Measurements from ENCODE around the gene RNF10. TPM values are rescaled to one million over a fixed set of nuclear protein-coding genes. Genes with fewer than 3 reads are reported as not detected.
"Not testable (repeated sequence)": the region's sequence is repeated elsewhere in the genome, so short reads cannot be mapped to it uniquely, and the experiment has no call there.

The RNF10 gene
- total RNA-seq, 1 donor, result 122 TPM

DNA sequence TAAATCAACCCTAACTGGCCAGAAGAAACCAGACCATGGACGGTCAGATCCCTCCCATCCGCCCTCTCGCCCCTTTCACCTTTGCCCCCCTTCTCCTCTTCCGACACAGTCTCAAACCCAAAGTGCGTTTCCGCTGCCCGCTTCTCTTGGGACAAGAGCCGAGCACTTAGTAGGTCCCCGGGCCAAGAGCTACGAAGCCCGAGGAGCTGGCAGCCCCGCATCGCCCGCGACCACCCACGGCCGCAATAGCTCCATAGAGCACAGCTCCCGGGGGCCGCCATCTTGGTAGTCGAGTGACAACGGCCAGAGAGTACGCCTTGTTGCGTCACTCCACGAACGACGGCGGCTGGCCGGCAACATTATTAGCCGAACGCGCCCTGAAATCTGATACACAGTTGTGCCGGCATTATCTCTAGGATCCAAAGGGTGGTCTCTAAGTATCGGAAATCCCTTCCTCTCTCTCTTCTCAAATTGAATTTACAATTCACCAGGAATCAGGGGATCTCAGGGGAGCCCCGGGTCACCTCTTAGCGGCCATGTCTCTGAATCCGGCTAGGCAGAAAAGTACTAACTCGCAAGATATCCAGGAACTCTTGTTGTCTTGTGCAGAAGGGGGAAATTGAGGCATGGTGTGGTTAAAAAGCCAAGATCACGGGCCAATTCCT lies 5.2 kb upstream of the RNF10 start, which contains the start of gene COQ5:
COQ5 (minus strand) TSS at position 298 of the 665 bp plus-strand sequence; CDS start at position 281, 17 bp downstream.
- Histone ChIP-seq H3K36me3 (ENCODE audit: insufficient read depth, low read length) (no peaks in the 10 kb centered on the region), H2AFZ (ENCODE audit: low read length) (peak within 1 kb of the TSS; percentile 99), H3K4me1 (ENCODE audit: insufficient read depth, low read length) (peaks cover 17% of the 10 kb centered on the region), H3K79me2 (ENCODE audit: insufficient read depth, low read length) (peaks cover 8% of the 10 kb centered on the region), H3K27me3 (ENCODE audit: insufficient read depth, low read length) (no peaks in the 10 kb centered on the region), H3K27ac (ENCODE audit: low read depth, low read length) (peak within 1 kb of the TSS; percentile 95), H4K20me1 (ENCODE audit: insufficient read depth, low read length) (no peaks in the 10 kb centered on the region), H3K4me3 (ENCODE audit: insufficient read depth, low read length) (peak within 1 kb of the TSS; percentile 97), H3K4me2 (ENCODE audit: insufficient read depth, low read length) (peak within 1 kb of the TSS; percentile 88), H3K9me3 (ENCODE audit: low read depth, low read length) (no peaks in the 10 kb centered on the region)
- peak; percentile 91 for DNase-seq (ENCODE audit: insufficient read length, low spot score, missing footprints)
- TF ChIP-seq, protein P1, sequence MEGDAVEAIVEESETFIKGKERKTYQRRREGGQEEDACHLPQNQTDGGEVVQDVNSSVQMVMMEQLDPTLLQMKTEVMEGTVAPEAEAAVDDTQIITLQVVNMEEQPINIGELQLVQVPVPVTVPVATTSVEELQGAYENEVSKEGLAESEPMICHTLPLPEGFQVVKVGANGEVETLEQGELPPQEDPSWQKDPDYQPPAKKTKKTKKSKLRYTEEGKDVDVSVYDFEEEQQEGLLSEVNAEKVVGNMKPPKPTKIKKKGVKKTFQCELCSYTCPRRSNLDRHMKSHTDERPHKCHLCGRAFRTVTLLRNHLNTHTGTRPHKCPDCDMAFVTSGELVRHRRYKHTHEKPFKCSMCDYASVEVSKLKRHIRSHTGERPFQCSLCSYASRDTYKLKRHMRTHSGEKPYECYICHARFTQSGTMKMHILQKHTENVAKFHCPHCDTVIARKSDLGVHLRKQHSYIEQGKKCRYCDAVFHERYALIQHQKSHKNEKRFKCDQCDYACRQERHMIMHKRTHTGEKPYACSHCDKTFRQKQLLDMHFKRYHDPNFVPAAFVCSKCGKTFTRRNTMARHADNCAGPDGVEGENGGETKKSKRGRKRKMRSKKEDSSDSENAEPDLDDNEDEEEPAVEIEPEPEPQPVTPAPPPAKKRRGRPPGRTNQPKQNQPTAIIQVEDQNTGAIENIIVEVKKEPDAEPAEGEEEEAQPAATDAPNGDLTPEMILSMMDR (IDR thresholded peaks at IDR 0.05; ENCODE audit: extremely low read depth, low read depth, low read length), result no peak

DNA sequence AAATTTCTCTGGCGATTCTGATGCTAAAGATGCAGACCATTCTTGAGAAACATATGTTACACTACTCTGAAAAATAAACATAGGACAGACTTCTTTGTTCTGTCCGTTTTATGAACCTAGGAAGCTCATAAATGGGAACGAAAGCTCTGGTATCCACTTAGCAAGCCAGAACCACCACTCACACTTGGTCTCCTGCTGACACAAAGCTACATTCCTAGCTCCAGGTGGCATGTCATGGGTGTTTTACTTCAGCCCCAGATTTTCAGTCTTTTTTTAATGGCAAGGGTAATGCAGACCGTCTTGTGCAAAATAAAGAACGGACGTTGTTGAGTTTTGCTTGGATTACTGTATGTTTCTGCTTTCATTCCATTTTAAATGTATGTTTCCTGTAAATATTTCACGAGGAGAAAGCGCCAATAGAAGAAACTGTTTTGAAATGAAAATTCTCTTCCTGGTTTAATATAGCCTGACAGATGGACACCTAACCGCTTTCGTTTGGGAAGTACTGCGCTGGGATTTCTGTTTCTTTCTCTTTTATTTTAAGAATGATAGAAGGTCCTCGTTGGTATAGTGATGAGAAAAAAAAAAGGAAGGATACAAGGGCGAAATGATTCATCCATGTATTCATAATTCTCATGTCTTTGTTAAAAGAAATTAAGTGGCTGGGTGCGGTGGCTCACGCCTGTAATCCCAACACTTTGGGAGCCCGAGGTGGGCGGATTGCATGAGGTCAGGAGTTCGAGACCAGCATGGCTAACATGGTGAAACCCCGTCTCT lies 4.3 kb upstream of the RNF10 start:
- DNase-seq (ENCODE audit: insufficient read length, low spot score, missing footprints), result no peak
- Histone ChIP-seq H3K79me2 (ENCODE audit: insufficient read depth, low read length) (peaks cover 15% of the 10 kb centered on the region), H3K27ac (ENCODE audit: low read depth, low read length) (peak overlapping the region; percentile 95), H3K36me3 (ENCODE audit: insufficient read depth, low read length) (no peaks in the 10 kb centered on the region), H3K9me3 (ENCODE audit: low read depth, low read length) (no peaks in the 10 kb centered on the region), H3K4me3 (ENCODE audit: insufficient read depth, low read length) (peak overlapping the region; percentile 97), H3K4me2 (ENCODE audit: insufficient read depth, low read length) (peak overlapping the region; percentile 88), H3K4me1 (ENCODE audit: insufficient read depth, low read length) (peaks cover 17% of the 10 kb centered on the region), H3K27me3 (ENCODE audit: insufficient read depth, low read length) (no peaks in the 10 kb centered on the region), H4K20me1 (ENCODE audit: insufficient read depth, low read length) (peaks cover 2% of the 10 kb centered on the region), H2AFZ (ENCODE audit: low read length) (peak overlapping the region; percentile 99)
- TF ChIP-seq, protein P1 (IDR thresholded peaks at IDR 0.05; ENCODE audit: extremely low read depth, low read depth, low read length), result peak; percentile 16

DNA sequence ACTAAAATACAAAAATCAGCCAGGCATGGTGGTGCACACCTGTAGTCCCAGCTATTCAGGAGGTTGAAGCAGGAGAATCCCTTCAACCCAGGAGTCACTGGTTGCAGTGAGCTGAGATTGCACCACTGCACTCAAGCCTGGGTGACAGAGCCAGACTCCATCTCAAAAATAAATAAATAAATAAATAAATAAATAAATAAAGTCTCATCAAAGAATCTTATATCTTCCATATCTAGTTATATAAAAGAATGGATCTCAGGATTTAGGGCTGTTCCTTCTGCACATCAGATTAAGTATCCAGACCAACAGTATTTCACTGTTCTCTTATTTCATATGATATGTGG lies 3.8 kb upstream of the RNF10 start:
- not testable (repeated sequence) for DNase-seq (ENCODE audit: insufficient read length, low spot score, missing footprints); H3K27ac ChIP-seq (ENCODE audit: low read depth, low read length); H3K36me3 ChIP-seq (ENCODE audit: insufficient read depth, low read length); H4K20me1 ChIP-seq (ENCODE audit: insufficient read depth, low read length); H3K9me3 ChIP-seq (ENCODE audit: low read depth, low read length); H3K27me3 ChIP-seq (ENCODE audit: insufficient read depth, low read length)
- H3K4me3 ChIP-seq (ENCODE audit: insufficient read depth, low read length), result peak overlapping the region; percentile 97
- peak overlapping the region; percentile 88 for H3K4me2 ChIP-seq (ENCODE audit: insufficient read depth, low read length)
- H3K4me1 ChIP-seq (ENCODE audit: insufficient read depth, low read length), result peaks cover 19% of the 10 kb centered on the region
- peaks cover 21% of the 10 kb centered on the region for H3K79me2 ChIP-seq (ENCODE audit: insufficient read depth, low read length)
- peak overlapping the region; percentile 99 for H2AFZ ChIP-seq (ENCODE audit: low read length)

DNA sequence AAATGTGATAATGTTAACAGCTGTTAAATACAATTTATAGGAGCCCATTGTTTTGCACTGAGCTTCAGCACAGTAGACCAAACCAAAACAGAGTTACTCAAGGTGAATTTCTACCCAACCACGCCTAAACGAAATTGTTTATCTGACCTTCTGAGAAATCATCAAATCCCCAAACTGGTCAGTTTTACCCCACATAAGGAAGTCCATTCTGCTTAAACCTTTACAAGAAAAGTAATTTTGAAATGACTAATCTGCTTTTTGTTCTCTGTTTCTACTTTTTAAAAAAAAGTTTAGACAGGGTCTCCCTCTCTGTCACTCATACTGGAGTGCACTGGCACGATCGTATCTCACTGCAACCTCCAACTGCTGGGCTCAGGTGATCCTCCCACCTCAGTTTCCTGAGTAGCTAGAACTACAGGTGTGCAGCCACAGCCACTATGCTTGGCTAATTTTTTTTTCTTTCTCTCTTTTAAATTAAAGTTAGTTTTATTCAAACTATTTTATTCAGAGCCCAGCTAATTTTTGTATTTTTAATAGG lies 1.4 kb upstream of the RNF10 start:
- Histone ChIP-seq H3K9me3 (ENCODE audit: low read depth, low read length) (no peaks in the 10 kb centered on the region), H3K4me1 (ENCODE audit: insufficient read depth, low read length) (peaks cover 36% of the 10 kb centered on the region), H3K27me3 (ENCODE audit: insufficient read depth, low read length) (no peaks in the 10 kb centered on the region), H3K4me3 (ENCODE audit: insufficient read depth, low read length) (no peak overlapping the region), H3K79me2 (ENCODE audit: insufficient read depth, low read length) (peaks cover 45% of the 10 kb centered on the region), H2AFZ (ENCODE audit: low read length) (no peak overlapping the region), H4K20me1 (ENCODE audit: insufficient read depth, low read length) (peaks cover 31% of the 10 kb centered on the region), H3K36me3 (ENCODE audit: insufficient read depth, low read length) (peaks cover 8% of the 10 kb centered on the region), H3K4me2 (ENCODE audit: insufficient read depth, low read length) (no peak overlapping the region), H3K27ac (ENCODE audit: low read depth, low read length) (no peak overlapping the region)
- TF ChIP-seq, protein P1 (IDR thresholded peaks at IDR 0.05; ENCODE audit: extremely low read depth, low read depth, low read length), result no peak
- DNase-seq (ENCODE audit: insufficient read length, low spot score, missing footprints), result no peak
